Thyroid gland (tissue), 4 donors: ENCODE measurements around the gene GTSE1.

Source experiments
- CTCF ChIP-seq, 6 experiments: fragments of 200-600 bp in 3 of 6; fragments of 450-650 bp in 3 of 6; sonication (generic) in 3 of 6; IDR thresholded peaks; one replicate each; pipeline ENCODE4 v1.5.1; 2016 to 2019; ENCODE audit warnings: antibody characterized with exemption in 6 of 6, mild to moderate bottlenecking in 2 of 6, inconsistent platforms in 1 of 6, moderate library complexity in 1 of 6
- POLR2A ChIP-seq, 2 donors: fragments of 450-650 bp; IDR thresholded peaks; one replicate each; pipeline ENCODE4 v1.6.1; 2017; ENCODE audit warnings: antibody characterized with exemption in 2 of 2, mild to moderate bottlenecking in 2 of 2, moderate library complexity in 1 of 2

- TF ChIP-seq CTCF (IDR thresholded peaks at IDR 0.05) (no peak), POLR2A (IDR thresholded peaks at IDR 0.05) (no peak)
These were observed 65.1 kb downstream of the GTSE1 start for GRCh38 chr22:46361826-46362202.
